ENCODE measurements around the gene POLR1H.

POLR1H gene

DNA sequence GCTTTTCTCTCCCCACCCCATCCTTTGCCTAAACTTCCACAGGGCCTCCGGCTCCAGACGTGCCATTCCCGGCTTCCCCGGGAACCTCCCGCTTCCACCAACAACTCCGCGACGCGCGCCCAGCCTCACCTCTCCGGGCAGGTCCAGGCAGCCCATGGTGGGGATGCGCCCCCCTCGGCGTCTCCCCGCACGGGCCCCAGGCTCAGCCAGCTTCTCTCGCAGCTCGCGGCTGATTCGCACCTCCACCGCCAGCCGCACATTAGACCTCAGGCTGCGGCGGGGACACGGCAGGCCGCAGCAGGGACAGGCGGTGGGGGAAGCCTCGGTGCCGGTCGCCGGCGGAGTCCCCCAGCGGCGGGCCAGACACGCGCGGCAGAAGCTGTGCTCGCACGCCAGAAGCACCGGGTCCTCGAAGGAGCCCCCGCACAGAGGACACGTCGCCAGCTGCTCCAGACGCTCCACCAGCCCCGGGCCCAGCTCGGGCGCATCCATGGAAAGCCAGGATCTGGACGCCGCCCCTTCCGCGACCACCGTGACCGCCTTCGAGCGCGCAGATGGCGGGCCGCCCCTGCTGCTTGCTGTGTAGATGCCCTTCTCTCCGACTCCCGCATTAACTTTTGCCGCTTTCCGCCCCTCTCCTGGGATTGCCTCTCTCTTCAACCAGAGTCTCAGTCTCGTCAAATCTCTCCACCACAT, 14.2 kb downstream of the POLR1H start, which contains the start of gene RNF39:
Gene RNF39, minus strand, starts transcription at position 676 of the 696 bp plus-strand sequence. Its CDS starts 184 bp downstream, at position 492.
- ATAC-seq = no peak
- TF ChIP-seq GLIS3 (CRISPR knock-in tag; IDR thresholded peaks at IDR 0.05) (no peak), BACH2 (CRISPR knock-in tag; IDR thresholded peaks at IDR 0.05; ENCODE audit: borderline replicate concordance) (no peak), ARNTL (CRISPR knock-in tag; IDR thresholded peaks at IDR 0.05; ENCODE audit: borderline replicate concordance, low read depth) (no peak), TCF4 (CRISPR knock-in tag; IDR thresholded peaks at IDR 0.05; ENCODE audit: borderline replicate concordance) (no peak), OSR1 (CRISPR knock-in tag; IDR thresholded peaks at IDR 0.05) (no peak), ZC3H10 (CRISPR knock-in tag; IDR thresholded peaks at IDR 0.05) (no peak), CSDC2 (CRISPR knock-in tag; IDR thresholded peaks at IDR 0.05) (no peak), RARB (CRISPR knock-in tag; IDR thresholded peaks at IDR 0.05) (no peak), ZNF8 (CRISPR knock-in tag; IDR thresholded peaks at IDR 0.05) (no peak), CREB5 (CRISPR knock-in tag; IDR thresholded peaks at IDR 0.05; ENCODE audit: low read depth) (no peak), ZNF70 (CRISPR knock-in tag; IDR thresholded peaks at IDR 0.05) (no peak), ZNF565 (CRISPR knock-in tag; conservative IDR thresholded peaks at IDR 0.05; ENCODE audit: low read depth) (no peak), PPARA (CRISPR knock-in tag; IDR thresholded peaks at IDR 0.05; ENCODE audit: borderline replicate concordance) (no peak), ZFP30 (CRISPR knock-in tag; IDR thresholded peaks at IDR 0.05) (no peak), ISL1 (CRISPR knock-in tag; IDR thresholded peaks at IDR 0.05) (no peak), ESRRG (CRISPR knock-in tag; IDR thresholded peaks at IDR 0.05) (no peak)
- TF ChIP-seq, protein P1, sequence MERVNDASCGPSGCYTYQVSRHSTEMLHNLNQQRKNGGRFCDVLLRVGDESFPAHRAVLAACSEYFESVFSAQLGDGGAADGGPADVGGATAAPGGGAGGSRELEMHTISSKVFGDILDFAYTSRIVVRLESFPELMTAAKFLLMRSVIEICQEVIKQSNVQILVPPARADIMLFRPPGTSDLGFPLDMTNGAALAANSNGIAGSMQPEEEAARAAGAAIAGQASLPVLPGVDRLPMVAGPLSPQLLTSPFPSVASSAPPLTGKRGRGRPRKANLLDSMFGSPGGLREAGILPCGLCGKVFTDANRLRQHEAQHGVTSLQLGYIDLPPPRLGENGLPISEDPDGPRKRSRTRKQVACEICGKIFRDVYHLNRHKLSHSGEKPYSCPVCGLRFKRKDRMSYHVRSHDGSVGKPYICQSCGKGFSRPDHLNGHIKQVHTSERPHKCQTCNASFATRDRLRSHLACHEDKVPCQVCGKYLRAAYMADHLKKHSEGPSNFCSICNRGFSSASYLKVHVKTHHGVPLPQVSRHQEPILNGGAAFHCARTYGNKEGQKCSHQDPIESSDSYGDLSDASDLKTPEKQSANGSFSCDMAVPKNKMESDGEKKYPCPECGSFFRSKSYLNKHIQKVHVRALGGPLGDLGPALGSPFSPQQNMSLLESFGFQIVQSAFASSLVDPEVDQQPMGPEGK (CRISPR knock-in tag; IDR thresholded peaks at IDR 0.05; ENCODE audit: borderline replicate concordance) = no peak

DNA sequence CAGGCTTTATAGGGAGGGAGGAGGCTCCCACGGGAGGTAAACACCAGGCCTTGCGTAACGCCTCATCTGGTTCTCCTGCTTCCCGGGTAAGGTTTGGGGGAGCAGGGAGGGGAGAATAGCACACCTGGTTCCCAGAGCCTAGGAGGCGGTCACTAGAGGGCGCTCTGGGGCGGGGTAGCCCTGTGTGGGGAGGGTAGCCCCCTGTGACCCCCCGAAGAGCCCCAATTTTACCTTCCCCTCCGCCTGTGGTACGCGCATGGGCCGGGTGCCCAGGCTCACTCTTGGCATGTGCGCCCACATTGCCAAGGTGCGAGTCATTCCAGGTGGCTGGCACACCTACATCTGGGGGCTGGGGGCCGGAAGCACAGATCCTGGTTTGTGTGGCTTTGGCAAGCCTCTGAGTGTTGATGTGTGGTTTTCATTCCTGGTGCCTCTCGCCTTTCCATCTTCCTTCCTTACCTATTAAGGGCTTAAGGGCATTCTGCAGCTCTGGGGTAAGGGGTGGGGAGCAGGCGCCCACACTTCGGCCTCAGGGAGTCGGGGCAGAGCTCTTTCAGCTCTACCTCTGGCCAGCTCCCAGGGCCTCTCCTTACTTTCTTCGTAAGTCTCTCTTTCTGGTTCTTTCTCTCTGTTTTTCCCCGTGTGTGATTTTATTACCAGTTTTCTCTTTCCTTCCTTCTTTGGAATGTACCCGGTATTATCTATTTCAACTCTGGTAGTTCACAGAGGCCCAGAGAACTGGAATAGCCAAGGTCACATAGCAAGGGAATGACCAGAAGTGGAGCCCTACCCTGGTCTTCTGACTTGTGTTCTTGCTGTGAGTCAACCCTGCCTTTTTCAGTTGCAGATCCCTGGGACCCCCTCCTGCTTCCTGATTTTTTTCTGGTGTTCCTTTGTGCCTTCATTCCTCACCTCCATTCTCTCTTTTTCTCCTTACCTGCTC, 15.0 kb downstream of the POLR1H start:
- TF ChIP-seq ISL1 (CRISPR knock-in tag; IDR thresholded peaks at IDR 0.05) = no peak
- no peak for TF ChIP-seq PPARA (CRISPR knock-in tag; IDR thresholded peaks at IDR 0.05; ENCODE audit: borderline replicate concordance)
- TF ChIP-seq, protein P1 (CRISPR knock-in tag; IDR thresholded peaks at IDR 0.05; ENCODE audit: borderline replicate concordance) = no peak
- no peak for TF ChIP-seq ZNF8 (CRISPR knock-in tag; IDR thresholded peaks at IDR 0.05)
- no peak for TF ChIP-seq TOX (CRISPR knock-in tag; IDR thresholded peaks at IDR 0.05; ENCODE audit: borderline replicate concordance)
- TF ChIP-seq ZNF70 (CRISPR knock-in tag; IDR thresholded peaks at IDR 0.05) = no peak
- TF ChIP-seq ZNF565 (CRISPR knock-in tag; conservative IDR thresholded peaks at IDR 0.05; ENCODE audit: low read depth) = no peak
- no peak for TF ChIP-seq SNAI2 (CRISPR knock-in tag; IDR thresholded peaks at IDR 0.05)
- no peak for TF ChIP-seq ZFP3 (CRISPR knock-in tag; IDR thresholded peaks at IDR 0.05)
- TF ChIP-seq ZC3H10 (CRISPR knock-in tag; IDR thresholded peaks at IDR 0.05) = no peak
- no peak for TF ChIP-seq OSR1 (CRISPR knock-in tag; IDR thresholded peaks at IDR 0.05)

GRCh38 chr6:30077218-30077617, 16.2 kb downstream of the POLR1H start:
- TF ChIP-seq, protein P2, sequence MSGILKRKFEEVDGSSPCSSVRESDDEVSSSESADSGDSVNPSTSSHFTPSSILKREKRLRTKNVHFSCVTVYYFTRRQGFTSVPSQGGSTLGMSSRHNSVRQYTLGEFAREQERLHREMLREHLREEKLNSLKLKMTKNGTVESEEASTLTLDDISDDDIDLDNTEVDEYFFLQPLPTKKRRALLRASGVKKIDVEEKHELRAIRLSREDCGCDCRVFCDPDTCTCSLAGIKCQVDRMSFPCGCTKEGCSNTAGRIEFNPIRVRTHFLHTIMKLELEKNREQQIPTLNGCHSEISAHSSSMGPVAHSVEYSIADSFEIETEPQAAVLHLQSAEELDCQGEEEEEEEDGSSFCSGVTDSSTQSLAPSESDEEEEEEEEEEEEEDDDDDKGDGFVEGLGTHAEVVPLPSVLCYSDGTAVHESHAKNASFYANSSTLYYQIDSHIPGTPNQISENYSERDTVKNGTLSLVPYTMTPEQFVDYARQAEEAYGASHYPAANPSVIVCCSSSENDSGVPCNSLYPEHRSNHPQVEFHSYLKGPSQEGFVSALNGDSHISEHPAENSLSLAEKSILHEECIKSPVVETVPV (CRISPR knock-in tag; IDR thresholded peaks at IDR 0.05) = no peak
- TF ChIP-seq RARB (CRISPR knock-in tag; IDR thresholded peaks at IDR 0.05) (no peak), TCF4 (CRISPR knock-in tag; IDR thresholded peaks at IDR 0.05; ENCODE audit: borderline replicate concordance) (no peak), ARNTL (CRISPR knock-in tag; IDR thresholded peaks at IDR 0.05; ENCODE audit: borderline replicate concordance, low read depth) (no peak), ESRRG (CRISPR knock-in tag; IDR thresholded peaks at IDR 0.05) (no peak), ZC3H10 (CRISPR knock-in tag; IDR thresholded peaks at IDR 0.05) (no peak), ZNF8 (CRISPR knock-in tag; IDR thresholded peaks at IDR 0.05) (no peak), ZNF565 (CRISPR knock-in tag; conservative IDR thresholded peaks at IDR 0.05; ENCODE audit: low read depth) (no peak), GLIS3 (CRISPR knock-in tag; IDR thresholded peaks at IDR 0.05) (no peak), CSDC2 (CRISPR knock-in tag; IDR thresholded peaks at IDR 0.05) (no peak), PPARA (CRISPR knock-in tag; IDR thresholded peaks at IDR 0.05; ENCODE audit: borderline replicate concordance) (no peak)
- TF ChIP-seq, protein P1 (CRISPR knock-in tag; IDR thresholded peaks at IDR 0.05; ENCODE audit: borderline replicate concordance) = no peak
- no peak for ATAC-seq

More for the DNA sequence above, 15.0 kb downstream of the POLR1H start:
- ATAC-seq = no peak

Measured in SK-N-SH treated with all-trans-retinoic acid at 6 μM for 48 hours (cell line).